GM10266 (cell line): ENCODE measurements around the gene LRIT2.

Experiments used
- DNase-seq: peaks from one replicate; pipeline ENCODE4 v3.0.0; 2012; ENCODE audit errors: extremely low spot score
- CTCF ChIP-seq: IDR thresholded peaks from 2 replicates; pipeline ENCODE4 v1.5.1; 2012; ENCODE audit warnings: mild to moderate bottlenecking, low read depth; ENCODE audit not compliant: control insufficient read depth, insufficient read depth; ENCODE audit errors: missing control alignments

Gene LRIT2

GRCh38 chr10:84232376-84232775 is 7.0 kb upstream of the LRIT2 start:
- TF ChIP-seq CTCF = no peak

GRCh38 chr10:84230359-84230758 is 5.0 kb upstream of the LRIT2 start:
- TF ChIP-seq CTCF = no peak
- no peak for DNase-seq

More at GRCh38 chr10:84232376-84232775, 7.0 kb upstream of the LRIT2 start:
- no peak for DNase-seq

- no peak for DNase-seq
- no peak for TF ChIP-seq CTCF
Observed at GRCh38 chr10:84227810-84228209, 2.5 kb upstream of the LRIT2 start.

DNA sequence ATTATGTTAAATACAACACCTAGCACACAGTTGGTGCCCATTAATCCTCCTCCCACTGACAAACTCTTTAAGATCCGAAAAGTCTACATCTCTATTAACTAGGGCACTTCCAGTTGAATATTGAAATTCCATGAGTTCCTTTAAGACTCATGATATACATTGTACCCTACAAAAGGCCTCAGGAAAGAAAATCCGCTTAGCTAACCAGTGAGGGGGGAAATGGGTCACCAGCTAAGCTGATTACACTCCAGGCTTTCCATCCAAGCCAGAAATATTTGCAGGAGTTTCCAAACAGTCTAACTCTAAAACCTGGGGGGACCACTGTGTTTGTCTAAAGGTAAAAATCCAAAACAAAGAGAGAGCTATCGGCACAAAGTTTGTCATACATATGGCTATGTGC is 1.3 kb upstream of the LRIT2 start:
- DNase-seq = no peak
- no peak for TF ChIP-seq CTCF

DNA sequence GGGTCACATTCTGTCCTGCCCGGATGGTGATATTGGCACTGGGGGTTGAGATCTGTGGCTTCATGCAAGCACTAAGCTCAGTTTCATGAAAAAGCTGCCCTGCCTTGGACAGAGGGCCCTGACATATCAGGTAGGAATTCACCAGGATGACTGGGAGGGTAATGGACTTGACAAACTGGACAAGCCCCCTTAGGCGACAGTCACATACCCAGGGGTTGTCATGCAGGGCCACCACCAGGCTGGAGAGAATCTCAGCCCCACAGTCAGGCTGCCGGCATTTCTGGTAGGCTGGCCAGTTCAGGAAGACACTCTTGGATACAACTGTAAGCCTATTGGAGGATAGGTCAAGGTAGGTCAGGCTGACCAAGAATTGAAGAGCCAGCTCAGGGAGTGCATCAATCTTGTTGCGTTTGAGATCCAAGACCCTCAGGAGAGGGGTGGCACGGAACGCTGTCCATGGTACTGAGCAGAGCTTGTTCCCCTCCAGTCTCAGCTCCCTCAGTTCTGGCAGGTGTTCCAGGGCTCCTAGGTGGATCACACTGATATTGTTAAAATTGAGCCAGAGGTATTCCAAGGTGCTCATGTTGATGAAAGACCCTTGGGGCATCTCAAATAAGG is 824 bp downstream of the LRIT2 start:
- no peak for TF ChIP-seq CTCF
- no peak for DNase-seq

- no peak for DNase-seq
- no peak for TF ChIP-seq CTCF
Observed at GRCh38 chr10:84221916-84222315, 3.4 kb downstream of the LRIT2 start.

- DNase-seq = no peak
- no peak for TF ChIP-seq CTCF
Observed at GRCh38 chr10:84217746-84218145, 7.6 kb downstream of the LRIT2 start.
